ENCODE measurements around the gene IFITM2.

GRCh38 chr11:292211-293121, 15.2 kb upstream of the IFITM2 start:
- TF ChIP-seq CTCF (conservative IDR thresholded peaks at IDR 0.05; ENCODE audit: low read depth, low read length) (no peak), RAD21 (IDR thresholded peaks at IDR 0.05; ENCODE audit: low read length) (no peak), CHD1 (IDR thresholded peaks at IDR 0.05; ENCODE audit: low read depth, low read length) (no peak), POLR2A (IDR thresholded peaks at IDR 0.05; ENCODE audit: low read depth, low read length) (no peak), CEBPB (IDR thresholded peaks at IDR 0.05; ENCODE audit: low read depth, low read length) (no peak), USF2 (IDR thresholded peaks at IDR 0.05; ENCODE audit: low read depth, low read length) (no peak), RFX5 (IDR thresholded peaks at IDR 0.05; ENCODE audit: low read depth, low read length) (no peak), BHLHE40 (IDR thresholded peaks at IDR 0.05; ENCODE audit: low read depth, low read length) (no peak), MAZ (IDR thresholded peaks at IDR 0.05; ENCODE audit: borderline replicate concordance, low read depth, low read length) (no peak), RCOR1 (IDR thresholded peaks at IDR 0.05; ENCODE audit: insufficient replicate concordance, low read length) (no peak), SMC3 (IDR thresholded peaks at IDR 0.05; ENCODE audit: low read depth, low read length) (no peak), MXI1 (IDR thresholded peaks at IDR 0.05; ENCODE audit: borderline replicate concordance, low read depth, low read length) (no peak)
- TF ChIP-seq, protein P1, sequence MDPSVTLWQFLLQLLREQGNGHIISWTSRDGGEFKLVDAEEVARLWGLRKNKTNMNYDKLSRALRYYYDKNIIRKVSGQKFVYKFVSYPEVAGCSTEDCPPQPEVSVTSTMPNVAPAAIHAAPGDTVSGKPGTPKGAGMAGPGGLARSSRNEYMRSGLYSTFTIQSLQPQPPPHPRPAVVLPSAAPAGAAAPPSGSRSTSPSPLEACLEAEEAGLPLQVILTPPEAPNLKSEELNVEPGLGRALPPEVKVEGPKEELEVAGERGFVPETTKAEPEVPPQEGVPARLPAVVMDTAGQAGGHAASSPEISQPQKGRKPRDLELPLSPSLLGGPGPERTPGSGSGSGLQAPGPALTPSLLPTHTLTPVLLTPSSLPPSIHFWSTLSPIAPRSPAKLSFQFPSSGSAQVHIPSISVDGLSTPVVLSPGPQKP (IDR thresholded peaks at IDR 0.05; ENCODE audit: borderline replicate concordance, low read depth, low read length): no peak

Measured in IMR-90 (cell line).